WTC11 (cell line): Measurements from ENCODE around the gene OR56B4.

ENCODE experiments used
- ARID4B ChIP-seq: sonication (generic); formaldehyde crosslinking; IDR thresholded peaks from 2 replicates; pipeline ENCODE4 v1.8.0; 2023; ENCODE audit warnings: missing genetic modification reagents, mild to moderate bottlenecking, borderline replicate concordance
- ELF4 ChIP-seq: sonication (generic); formaldehyde crosslinking; IDR thresholded peaks from 2 replicates; pipeline ENCODE4 v1.8.1; 2022; ENCODE audit warnings: low read depth, mild to moderate bottlenecking, moderate library complexity, missing genetic modification reagents
- JUN ChIP-seq: sonication (generic); formaldehyde crosslinking; IDR thresholded peaks from 2 replicates; pipeline ENCODE4 v1.8.0; 2023; ENCODE audit warnings: mild to moderate bottlenecking, missing genetic modification reagents
- NFYB ChIP-seq: sonication (generic); formaldehyde crosslinking; conservative IDR thresholded peaks from 2 replicates; pipeline ENCODE4 v1.8.0; 2022; ENCODE audit warnings: low read depth, missing genetic modification reagents
- TCF7 ChIP-seq: sonication (generic); formaldehyde crosslinking; IDR thresholded peaks from 2 replicates; pipeline ENCODE4 v1.8.0; 2022; ENCODE audit warnings: mild to moderate bottlenecking, low read depth, missing genetic modification reagents, moderate library complexity
- USF2 ChIP-seq: sonication (generic); formaldehyde crosslinking; IDR thresholded peaks from 2 replicates; pipeline ENCODE4 v1.8.1; 2023; ENCODE audit warnings: mild to moderate bottlenecking, missing genetic modification reagents, moderate library complexity
- TF ChIP-seq, protein P1 (sequence below): fragments of 200-600 bp; IDR thresholded peaks from 2 replicates; pipeline ENCODE4 v1.8.0; 2022; ENCODE audit warnings: antibody characterized with exemption

DNA sequence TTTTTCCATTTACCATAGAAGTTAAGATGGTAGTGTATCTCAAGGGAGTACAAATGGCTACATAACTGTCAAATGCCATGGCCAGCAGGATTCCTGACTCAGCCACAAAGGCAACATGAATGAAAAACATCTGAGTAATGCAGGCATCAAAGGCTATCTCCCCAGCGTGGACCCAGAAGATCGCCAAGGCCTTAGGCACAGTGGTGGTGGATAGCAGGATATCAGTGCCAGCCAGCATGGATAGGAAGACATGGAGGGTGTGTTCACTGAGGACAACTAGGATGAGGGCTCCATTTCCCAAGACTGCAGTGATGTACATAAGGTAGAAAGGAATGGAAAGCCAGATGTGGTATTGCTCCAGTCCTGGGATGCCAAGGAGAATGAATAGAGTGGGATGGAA, 44.6 kb downstream of the OR56B4 start:
- TF ChIP-seq, protein P1, sequence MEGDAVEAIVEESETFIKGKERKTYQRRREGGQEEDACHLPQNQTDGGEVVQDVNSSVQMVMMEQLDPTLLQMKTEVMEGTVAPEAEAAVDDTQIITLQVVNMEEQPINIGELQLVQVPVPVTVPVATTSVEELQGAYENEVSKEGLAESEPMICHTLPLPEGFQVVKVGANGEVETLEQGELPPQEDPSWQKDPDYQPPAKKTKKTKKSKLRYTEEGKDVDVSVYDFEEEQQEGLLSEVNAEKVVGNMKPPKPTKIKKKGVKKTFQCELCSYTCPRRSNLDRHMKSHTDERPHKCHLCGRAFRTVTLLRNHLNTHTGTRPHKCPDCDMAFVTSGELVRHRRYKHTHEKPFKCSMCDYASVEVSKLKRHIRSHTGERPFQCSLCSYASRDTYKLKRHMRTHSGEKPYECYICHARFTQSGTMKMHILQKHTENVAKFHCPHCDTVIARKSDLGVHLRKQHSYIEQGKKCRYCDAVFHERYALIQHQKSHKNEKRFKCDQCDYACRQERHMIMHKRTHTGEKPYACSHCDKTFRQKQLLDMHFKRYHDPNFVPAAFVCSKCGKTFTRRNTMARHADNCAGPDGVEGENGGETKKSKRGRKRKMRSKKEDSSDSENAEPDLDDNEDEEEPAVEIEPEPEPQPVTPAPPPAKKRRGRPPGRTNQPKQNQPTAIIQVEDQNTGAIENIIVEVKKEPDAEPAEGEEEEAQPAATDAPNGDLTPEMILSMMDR = no peak
- no peak for TF ChIP-seq NFYB (CRISPR knock-in tag)
- no peak for TF ChIP-seq TCF7
- no peak for TF ChIP-seq ELF4 (CRISPR knock-in tag)
- TF ChIP-seq ARID4B (CRISPR knock-in tag) = no peak
- TF ChIP-seq USF2 (CRISPR knock-in tag) = no peak
- no peak for TF ChIP-seq JUN (CRISPR knock-in tag)
